Right forelimb (tissue), 1 donor: ENCODE results near the gene SLC34A3.

ENCODE experiments used
- DNase-seq: peaks from one replicate; pipeline ENCODE4 v3.0.0-alpha.2; 2018

The SLC34A3 gene

DNA sequence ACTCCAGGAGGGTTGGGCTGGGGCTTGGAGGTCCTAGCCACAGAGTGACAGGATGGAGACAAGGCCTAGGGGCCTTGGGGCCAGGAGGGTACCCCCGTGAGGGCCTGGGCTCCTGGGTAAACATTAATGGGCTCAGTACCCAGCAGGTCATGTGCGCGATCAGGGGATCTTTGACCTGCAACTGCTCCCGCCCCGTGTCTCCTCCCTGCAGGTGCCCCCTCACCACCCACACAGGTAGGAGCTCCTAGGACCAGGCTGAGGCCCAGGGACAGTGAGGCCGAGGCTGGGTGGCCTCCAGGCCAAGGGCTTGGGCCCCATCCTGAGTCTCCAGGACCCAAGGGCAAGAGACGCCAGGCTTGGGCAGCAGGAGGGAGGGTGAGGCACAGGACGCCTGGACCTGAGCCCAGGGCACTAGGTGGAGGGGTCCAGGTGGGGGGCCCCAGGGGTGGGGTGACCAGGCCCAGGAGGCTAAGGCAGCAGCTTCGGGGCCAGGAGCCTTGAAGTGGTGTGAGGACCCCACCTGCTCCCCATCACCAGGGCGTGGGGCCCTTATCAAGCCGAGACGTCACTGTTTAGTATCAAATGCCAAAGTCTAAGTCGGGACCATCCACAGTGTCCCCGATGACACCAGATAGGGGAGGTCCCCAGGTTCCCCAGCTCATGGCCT, at the start of gene SLC34A3:
Gene SLC34A3 (plus strand): TSS at position 197 of the 667 bp plus-strand sequence. CDS start 802 bp downstream, outside the sequence.
- no peak for DNase-seq

DNA sequence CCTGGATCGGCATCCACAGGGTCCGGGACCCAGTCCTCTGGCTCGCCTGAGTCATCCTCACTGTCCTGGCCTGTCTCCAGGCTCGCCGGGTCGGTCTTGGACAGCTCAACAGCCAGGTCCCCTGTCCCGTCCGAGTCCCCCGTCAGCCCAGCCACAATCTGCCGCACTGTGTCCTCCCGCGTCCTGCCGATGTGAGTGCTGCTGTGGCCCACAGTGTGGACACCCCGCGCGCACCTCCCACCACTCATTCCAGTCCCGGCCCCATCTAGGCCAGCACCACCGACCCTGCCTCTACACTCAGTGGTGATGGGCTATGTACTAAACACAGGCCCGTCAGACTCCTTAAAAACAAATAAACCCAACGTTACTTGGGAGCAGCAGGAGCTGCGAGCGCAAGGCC, 49.0 kb upstream of the SLC34A3 start:
- no peak for DNase-seq

DNA sequence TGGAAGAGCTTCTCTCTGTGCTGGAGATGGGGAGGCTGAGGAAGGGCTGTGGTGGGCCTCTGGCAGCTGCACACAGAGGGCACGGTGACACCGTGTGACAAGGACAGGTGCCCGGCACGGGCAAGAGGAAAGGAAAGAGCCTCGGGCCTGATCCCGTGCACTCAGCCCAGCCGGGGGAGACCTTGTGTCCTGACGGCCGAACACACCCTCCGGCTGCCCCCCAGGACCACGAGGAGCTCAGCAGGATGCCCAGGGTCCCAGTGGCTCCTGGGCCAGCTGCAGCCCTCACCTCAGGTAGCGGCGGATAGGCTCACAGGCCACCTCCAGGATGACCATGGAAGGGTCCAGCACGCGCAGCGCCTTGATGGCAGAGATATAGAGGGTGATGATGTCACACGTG, 47.9 kb upstream of the SLC34A3 start:
- DNase-seq = no peak

DNA sequence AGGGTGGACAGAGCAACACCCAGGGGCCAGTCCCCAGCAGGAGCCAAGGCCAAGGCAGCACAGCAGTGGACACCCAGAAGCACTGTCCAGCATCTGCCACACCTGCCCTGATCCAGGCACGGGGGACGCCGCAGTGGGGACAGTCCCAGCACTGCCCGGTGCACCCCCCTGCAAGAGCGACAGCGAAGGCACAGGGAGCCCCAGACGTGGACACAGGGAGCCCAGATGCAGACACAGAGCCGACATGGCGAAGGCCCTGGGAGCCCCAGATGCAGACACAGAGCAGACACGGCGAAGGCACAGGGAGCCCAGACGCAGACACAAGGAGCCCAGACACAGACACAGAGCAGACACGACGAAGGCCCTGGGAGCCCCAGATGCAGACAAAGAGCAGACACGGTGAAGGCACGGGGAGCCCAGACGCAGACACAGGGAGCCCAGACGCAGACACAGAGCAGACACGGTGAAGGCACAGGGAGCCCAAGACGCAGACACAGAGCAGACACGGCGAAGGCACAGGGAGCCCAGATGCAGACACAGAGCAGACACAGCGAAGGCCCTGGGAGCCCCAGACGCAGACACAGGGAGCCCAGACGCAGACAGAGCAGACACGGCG, 46.6 kb upstream of the SLC34A3 start:
- DNase-seq = no peak

GRCh38 chr9:137184881-137185660, 45.6 kb upstream of the SLC34A3 start:
- DNase-seq = no peak

GRCh38 chr9:137185921-137186320, 44.8 kb upstream of the SLC34A3 start:
- DNase-seq = no peak

GRCh38 chr9:137186385-137186784, 44.3 kb upstream of the SLC34A3 start:
- no peak for DNase-seq

DNA sequence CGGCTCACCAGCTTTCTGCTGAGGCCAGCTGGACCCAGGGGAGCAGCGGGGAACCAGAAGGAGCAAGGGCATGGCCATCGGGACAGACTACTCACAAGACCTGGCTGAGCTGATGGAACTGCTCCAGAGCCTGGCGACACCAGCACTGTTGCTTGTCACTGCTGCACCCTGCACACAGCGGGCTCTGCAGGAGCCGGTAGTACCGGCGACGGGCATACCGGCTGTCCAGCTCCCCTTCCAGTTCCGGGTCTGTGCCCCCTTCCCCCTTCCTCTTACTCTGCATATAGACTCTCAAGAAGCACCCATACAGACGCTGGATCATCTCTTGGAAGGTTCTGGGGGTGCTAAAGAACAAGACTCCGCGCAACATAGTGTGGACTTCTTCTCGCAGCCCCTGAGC, 43.3 kb upstream of the SLC34A3 start:
- no peak for DNase-seq

DNA sequence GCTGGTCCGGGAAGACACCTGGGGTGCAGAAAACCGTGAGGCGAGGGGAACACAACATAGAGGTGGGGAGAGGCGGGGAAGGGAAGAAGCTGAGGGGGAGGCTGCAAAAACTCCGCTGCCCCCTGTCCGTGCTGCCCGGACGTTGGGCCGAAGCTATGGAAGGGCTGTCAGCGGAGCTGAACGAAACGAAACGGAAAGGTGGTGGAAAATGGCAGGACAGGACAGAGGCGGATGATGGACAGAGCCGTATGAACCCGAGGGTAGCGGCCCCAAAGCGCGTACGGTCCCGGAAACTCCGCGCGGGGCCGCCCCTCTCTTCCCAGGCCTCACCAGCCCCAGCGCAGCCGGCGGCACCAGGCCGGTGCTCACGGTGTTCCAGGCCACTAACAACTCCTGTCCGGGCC, 42.6 kb upstream of the SLC34A3 start:
- no peak for DNase-seq

DNA sequence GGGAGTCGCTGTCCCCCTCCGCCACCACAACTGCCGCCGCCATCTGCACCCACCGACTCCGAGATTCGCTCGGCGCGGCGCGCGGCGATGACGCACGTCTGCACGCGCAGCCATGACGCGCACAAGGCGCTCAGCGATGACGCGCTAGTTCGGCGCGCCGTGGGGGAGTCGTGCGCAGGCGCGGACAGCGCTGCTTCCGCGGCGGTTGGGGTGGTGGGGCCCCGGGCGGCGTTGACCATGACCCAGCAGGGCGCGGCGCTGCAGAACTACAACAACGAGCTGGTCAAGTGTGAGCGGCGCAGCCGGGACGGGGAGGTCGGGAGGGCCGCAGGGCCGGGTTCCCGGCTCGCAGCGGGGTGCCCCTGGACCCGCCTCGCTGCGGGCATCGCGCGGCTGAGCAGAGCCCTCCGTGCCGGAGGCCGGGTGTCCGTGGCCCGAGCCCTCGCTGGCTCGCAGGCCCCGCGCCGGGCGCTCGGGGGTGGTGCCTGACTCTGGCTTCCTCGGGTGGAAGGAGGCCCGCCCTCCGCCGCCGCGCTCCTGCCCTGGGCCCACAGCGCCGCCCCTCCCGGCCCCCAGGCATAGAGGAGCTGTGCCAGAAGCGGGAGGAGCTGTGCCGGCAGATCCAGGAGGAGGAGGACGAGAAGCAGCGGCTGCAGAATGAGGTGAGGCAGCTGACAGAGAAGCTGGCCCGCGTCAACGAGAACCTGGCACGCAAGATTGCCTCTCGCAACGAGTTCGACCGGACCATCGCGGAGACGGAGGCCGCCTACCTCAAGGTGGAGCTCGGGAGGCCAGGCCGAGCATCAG, 42.0 kb upstream of the SLC34A3 start, which contains the start of the genes ANAPC2 and SSNA1:
Gene ANAPC2 (minus strand): TSS at position 71 of the 807 bp plus-strand sequence. CDS start 28 bp downstream, at position 43.
Gene SSNA1 (plus strand): TSS at position 187 of the 807 bp plus-strand sequence. CDS start 51 bp downstream, at position 238.
- peak; percentile 96 for DNase-seq

GRCh38 chr9:137189297-137190295, 41.1 kb upstream of the SLC34A3 start:
- no peak for DNase-seq

- DNase-seq = no peak
These were observed 40.3 kb upstream of the SLC34A3 start for GRCh38 chr9:137190315-137190856.

- DNase-seq = no peak
These were observed 39.5 kb upstream of the SLC34A3 start for GRCh38 chr9:137191245-137191644.

- DNase-seq = no peak
These were observed 38.8 kb upstream of the SLC34A3 start for GRCh38 chr9:137191691-137192447.

DNA sequence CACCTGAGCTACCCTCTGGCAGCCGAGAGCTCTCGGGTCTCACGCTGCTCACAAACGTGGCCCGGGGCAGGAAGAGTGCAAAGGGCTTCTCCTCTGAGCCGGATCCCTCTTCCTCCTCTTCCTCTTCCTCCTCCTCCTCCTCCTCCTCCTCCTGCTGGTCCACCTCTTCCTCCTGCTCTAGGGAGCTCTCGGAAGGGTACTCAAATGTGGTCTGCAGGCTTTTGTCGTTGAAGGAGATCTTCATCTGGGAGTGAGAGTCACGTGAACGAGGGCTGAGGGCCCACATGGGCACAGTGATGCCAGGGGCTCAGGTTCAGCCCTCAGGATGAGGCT, 38.3 kb upstream of the SLC34A3 start:
- DNase-seq = no peak

DNA sequence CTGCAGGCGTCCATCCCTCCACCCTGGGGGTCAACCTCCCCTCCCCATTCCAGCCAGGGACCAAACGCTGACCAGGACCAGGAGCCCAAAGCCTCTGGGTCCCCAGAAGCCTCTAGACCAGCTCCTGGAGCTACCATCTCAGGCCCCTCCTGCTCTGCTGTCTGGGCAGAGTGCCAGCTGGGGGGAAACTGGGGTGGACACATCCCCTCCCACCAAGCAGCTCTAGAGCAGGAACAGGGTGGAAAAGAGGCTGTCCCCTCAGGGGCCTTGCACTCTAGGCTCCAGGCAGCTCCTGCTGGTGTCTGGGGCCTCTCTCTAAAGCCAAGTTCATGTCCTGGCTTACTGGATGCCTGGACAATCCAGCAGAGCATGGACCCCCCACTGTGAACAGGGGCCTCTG, 37.8 kb upstream of the SLC34A3 start:
- DNase-seq = no peak

DNA sequence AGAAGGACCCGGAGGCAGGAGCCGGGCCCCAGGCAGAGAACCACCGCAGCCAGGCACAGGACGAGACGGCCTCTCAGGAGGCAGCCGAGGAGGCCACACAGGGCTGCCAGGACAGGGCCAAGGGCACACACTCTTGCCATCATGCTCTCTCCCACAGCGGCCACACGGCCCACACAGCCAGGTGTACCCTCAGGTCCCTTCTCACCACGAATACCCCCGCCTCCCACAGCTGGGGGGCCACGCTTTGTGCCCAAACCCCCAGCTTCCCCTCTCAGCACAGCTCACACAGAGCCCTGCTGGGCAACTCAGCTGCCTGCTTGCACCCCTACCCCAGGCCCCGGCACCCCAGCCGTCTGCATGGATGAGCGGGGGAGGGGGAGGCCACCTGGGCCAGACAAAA, 36.9 kb upstream of the SLC34A3 start:
- DNase-seq = no peak

- DNase-seq = no peak
These were observed 36.3 kb upstream of the SLC34A3 start for GRCh38 chr9:137194388-137194787.

- no peak for DNase-seq
These were observed 35.8 kb upstream of the SLC34A3 start for GRCh38 chr9:137194909-137195308.

- no peak for DNase-seq
These were observed 35.0 kb upstream of the SLC34A3 start for GRCh38 chr9:137195525-137196220.
